Measurements from ENCODE around the gene SRSF1. TPM values are rescaled to one million over a fixed set of nuclear protein-coding genes. Genes with fewer than 3 reads are reported as not detected.

The SRSF1 gene
- total and polyA plus RNA-seq, 12 donors = 70.3 to 130 (median 90.6) TPM

DNA sequence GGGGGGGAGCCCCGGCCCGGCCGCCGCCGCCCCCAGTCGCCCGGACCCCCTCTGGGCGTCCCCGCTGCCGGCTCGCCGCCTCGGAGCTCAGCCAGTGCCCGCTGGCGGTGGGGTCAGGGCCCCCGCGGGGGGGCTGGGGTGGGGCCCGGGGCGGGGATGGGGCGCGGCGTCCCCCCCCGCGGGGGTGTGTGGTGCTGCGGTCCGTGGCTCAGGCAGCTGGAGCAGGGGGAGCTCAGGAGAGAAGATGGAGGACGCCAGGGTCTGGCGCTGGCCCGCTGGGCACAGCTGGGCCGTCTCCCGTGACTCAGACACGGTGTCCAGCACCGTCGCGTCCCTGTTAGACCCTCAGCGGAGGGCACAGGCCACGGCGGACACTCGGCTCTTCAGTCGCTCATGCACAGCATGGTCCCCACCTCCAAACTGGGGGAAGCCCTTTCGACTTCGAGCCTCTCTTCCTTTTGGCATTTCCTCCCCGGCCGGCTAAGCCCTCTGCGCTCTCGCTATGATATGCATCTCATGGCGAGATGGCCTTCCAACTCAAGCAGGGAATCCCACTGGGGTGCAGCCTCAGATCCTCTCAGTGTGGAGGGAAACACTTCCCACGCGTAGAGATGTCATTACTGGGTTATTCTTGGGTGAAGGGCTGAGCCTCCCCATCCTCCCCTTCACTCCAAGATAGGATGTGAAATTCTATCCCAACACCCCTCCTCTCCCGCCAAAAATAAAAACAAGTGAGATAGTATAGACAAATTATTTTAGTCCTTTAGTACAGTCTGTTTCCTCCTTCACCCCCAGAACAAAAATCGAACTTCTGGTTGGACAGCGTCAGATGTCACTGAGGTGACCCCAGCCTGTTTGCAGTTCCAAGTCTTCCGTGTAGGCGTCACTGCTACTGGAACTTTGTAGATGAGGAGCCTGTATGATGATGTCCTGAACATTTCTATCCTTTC is 18.5 kb downstream of the SRSF1 start:
- TF ChIP-seq, protein P1, sequence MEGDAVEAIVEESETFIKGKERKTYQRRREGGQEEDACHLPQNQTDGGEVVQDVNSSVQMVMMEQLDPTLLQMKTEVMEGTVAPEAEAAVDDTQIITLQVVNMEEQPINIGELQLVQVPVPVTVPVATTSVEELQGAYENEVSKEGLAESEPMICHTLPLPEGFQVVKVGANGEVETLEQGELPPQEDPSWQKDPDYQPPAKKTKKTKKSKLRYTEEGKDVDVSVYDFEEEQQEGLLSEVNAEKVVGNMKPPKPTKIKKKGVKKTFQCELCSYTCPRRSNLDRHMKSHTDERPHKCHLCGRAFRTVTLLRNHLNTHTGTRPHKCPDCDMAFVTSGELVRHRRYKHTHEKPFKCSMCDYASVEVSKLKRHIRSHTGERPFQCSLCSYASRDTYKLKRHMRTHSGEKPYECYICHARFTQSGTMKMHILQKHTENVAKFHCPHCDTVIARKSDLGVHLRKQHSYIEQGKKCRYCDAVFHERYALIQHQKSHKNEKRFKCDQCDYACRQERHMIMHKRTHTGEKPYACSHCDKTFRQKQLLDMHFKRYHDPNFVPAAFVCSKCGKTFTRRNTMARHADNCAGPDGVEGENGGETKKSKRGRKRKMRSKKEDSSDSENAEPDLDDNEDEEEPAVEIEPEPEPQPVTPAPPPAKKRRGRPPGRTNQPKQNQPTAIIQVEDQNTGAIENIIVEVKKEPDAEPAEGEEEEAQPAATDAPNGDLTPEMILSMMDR (IDR thresholded peaks at IDR 0.05) = peak in 2 of 9 donors; percentile 20 to 37
- H3K27ac ChIP-seq = peak overlapping the region; percentile 95 to 99 (median 98)
- H3K4me3 ChIP-seq = peak overlapping the region; percentile 65 to 94 (median 83)
- 0 to 1% methylated on average over 38 to 54 of the region's 54 CpGs for WGBS, 2 donors
- intact Hi-C loops (cut with DNase I) = loop anchor here in 7 of 10 donors (2.0 to 5.0 kb wide), 4 partner anchors 34 to 96 kb away; partner anchors contain the start of gene CUEDC1 (in 1 of the 7)
- no peaks in the 10 kb centered on the region for H3K27me3 ChIP-seq
- peaks cover 11 to 80% (median 59%) of the 10 kb centered on the region in 9 donors for H3K4me1 ChIP-seq
- DNase-seq (peak; percentile 71 to 77), ATAC-seq (peak; percentile 71 to 83 (median 80))
- H3K9me3 ChIP-seq = no peaks in the 10 kb centered on the region
- H3K36me3 ChIP-seq = peaks cover 0 to 15% (median 0%) of the 10 kb centered on the region in 9 donors

DNA sequence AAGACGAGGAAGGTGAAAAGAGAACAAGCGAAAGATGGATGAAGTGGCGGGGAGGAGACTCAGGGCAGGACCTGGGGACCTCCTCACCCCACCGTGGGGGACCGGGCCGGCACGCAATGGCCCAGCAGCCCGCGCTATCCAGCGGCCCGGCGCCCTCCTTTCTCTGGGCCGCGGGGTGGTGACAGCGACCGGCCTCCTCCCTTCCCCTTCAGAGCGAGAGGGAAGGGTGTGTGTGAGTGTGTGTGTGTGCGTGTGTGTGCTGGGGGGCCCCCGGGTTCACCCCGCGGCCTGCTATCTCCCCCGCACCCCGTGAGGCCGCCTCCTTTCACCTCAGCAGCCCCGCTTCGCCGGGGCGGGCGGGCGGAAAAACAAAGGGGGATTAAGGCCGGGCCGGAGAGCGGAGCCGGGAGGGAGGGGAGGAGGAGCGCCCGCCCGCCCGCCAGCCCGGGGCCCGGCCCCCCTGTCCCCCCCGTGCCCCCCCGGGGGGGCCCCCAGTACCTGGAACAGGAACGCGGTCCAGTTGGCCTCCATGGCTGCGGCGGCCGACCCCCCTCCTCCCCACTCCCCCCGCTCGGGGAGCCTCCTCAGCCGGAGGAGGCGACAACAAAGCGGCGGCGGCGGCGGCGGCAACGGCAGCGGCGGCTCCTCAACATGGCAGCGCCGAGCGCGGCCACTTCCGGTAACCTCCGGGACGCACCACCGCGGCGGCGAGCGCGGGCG is 19.3 kb downstream of the SRSF1 start, which contains the start of gene VEZF1:
Gene VEZF1, minus strand, starts transcription at position 674 of the 720 bp plus-strand sequence. Its CDS starts 143 bp downstream, at position 531.
- Histone ChIP-seq H3K36me3 (peaks cover 0 to 20% (median under 1%) of the 10 kb centered on the region in 9 donors), H3K9me3 (no peaks in the 10 kb centered on the region), H3K4me1 (peaks cover 11 to 80% (median 62%) of the 10 kb centered on the region in 9 donors), H3K27ac (peak within 1 kb of the TSS; percentile 95 to 99 (median 98)), H3K27me3 (no peaks in the 10 kb centered on the region), H3K4me3 (peak within 1 kb of the TSS; percentile 65 to 94 (median 83))
- TF ChIP-seq, protein P1 (IDR thresholded peaks at IDR 0.05) = no peak
- 0 to 1% methylated on average over 60 to 72 of the region's 74 CpGs for WGBS, 2 donors
- intact Hi-C loops (cut with DNase I) = loop anchor here in 8 of 10 donors (2.0 to 5.0 kb wide), 4 partner anchors 33 to 95 kb away; partner anchors contain the start of gene CUEDC1 (in 2 of the 8)
- peak; percentile 67 to 82 (median 75) for ATAC-seq
- DNase-seq = peak; percentile 79 to 85

DNA sequence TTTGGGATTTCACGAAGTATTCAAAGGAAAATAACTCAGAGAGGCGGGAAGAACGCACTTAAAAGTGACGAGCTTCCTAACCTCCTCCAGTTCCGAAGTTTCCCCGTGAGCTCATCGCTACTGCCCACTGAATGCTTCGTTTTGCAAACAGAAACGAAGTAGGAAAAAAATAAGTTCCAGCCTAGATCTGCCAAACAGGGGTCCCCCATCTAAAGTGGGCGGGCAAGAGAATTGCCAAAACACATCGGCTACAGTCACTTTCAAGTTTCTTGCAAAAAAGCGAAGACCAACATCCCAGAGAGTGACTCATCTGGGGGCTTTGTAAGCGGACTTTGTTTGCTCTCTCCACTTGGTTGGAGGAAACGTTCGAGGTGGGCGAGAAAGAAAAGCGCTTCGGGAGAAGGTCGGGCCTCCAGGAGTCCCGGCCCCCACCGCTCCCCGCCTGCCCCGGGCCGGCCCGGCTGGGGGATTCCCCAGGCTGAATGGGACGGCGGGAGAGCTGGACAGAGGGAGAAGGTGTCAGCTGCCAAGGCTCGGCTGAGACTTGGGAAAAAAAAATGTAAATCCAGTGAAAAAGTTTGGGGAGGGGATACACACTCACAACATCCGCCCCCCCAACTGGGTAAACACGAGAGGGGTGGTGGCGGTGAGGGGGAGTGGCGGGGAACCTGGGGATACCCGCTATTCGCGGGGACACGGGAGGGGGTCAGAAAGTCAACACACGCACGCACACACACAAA is 20.0 kb downstream of the SRSF1 start:
- peaks cover 13 to 80% (median 65%) of the 10 kb centered on the region in 9 donors for H3K4me1 ChIP-seq
- WGBS, 2 donors = 0% methylated on average over 38 of the region's 38 CpGs
- peak overlapping the region; percentile 65 to 94 (median 83) for H3K4me3 ChIP-seq
- H3K9me3 ChIP-seq = no peaks in the 10 kb centered on the region
- peak; percentile 38 to 67 (median 57) for ATAC-seq
- peak; percentile 47 to 58 for DNase-seq
- peak overlapping the region; percentile 95 to 99 (median 98) for H3K27ac ChIP-seq
- TF ChIP-seq, protein P1 (IDR thresholded peaks at IDR 0.05) = no peak
- no peaks in the 10 kb centered on the region for H3K27me3 ChIP-seq
- peaks cover 0 to 27% (median 7%) of the 10 kb centered on the region in 9 donors for H3K36me3 ChIP-seq
- intact Hi-C loops (cut with DNase I) = loop anchor here in 8 of 10 donors (2.0 to 5.0 kb wide), 4 partner anchors 32 to 95 kb away; partner anchors contain the start of gene CUEDC1 (in 1 of the 8)
